Right hindlimb (tissue), 1 donor: ENCODE results near the gene PTPRD.
A peak's percentile ranks its signal among the peaks of the same experiment; 100 is the strongest.
"Not testable (repeated sequence)": the region's sequence is repeated elsewhere in the genome, so short reads cannot be mapped to it uniquely, and the experiment has no call there.

Experiments used
- DNase-seq: peaks from one replicate; pipeline ENCODE4 v3.0.0-alpha.2; 2018

PTPRD gene

DNA sequence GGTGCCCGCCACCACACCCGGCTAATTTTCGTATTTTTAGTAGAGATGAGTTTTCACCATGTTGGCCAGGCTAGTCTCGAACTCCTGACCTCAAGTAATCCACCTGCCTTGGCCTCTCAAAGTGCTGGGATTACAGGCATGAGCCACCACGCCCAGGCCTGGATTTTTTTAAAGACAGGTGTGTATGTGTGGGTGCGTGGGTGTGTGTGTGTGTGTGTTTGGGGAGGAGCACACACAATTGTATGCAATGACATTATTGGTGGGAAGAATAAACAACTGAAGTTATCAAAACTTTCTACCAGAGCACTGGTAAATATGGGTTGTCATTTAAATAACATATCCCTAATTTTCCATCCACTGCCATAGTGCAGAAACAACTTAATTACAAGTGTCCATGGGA is 1915.2 kb downstream of the PTPRD start:
- DNase-seq, result not testable (repeated sequence)

DNA sequence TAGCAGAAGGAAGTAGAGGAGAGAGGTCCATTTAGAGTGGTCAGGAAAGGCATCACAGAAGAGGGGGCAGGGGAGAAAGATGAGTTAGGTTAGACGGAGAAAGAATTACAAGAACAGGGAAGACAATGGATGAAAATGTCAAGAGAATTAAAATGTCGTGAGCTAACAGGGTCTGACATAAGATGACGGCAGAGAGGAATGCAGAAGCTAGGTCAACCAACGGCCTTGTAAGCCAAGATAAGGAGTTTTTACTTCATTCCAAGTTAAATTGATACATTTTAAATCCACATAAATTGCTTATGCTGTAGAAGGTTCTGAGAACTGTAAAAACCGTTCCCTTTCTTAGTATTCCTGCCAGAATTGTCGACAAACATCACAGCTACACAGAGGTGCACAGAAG is 1916.3 kb downstream of the PTPRD start:
- DNase-seq, result no peak

DNA sequence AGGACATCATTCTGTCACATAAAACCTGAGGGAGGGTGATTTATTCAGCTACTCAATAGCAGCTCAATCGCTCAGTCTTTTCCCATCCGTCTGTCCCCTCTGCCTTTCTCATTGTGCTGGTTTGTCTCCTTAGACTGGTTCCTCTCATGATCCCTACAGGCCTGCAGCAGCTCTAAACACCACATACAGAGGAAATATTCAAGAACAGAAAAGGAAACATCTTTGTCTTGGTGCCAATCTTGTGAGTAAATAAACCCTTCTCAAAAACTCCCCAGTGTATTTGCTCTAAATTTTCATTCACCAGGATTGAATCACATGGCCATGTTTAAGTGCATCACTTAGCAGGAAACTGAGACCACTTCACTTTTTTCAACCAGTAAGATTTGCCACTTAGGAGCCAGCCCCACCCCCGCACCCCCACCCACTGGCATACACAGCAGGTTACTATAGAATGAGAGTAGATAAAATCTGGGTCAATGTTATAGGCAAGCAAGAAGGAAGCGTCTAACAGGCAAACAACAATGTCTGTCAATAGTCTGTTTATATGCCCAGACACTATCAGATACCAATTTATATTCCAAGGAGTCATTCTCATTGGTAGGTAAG is 1917.7 kb downstream of the PTPRD start:
- no peak for DNase-seq

DNA sequence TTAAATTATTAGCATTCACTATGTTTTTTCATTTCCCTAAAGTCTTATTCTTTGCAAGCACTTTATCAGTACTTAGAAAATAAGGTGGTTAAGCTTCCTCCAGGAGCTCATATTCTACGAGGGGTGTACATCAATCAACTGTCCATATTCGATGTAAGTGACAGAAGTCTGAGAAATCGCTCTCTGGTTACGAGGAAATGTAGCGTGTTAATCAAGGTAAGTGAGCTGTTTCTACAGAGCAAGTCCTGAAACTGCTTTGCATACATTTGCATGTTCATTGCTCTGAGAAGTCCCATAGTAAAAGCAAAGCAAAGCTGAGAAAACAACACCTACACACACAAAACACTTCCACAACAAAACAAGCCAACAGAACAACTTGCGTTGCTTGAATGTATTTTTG is 1919.3 kb downstream of the PTPRD start:
- no peak for DNase-seq

DNA sequence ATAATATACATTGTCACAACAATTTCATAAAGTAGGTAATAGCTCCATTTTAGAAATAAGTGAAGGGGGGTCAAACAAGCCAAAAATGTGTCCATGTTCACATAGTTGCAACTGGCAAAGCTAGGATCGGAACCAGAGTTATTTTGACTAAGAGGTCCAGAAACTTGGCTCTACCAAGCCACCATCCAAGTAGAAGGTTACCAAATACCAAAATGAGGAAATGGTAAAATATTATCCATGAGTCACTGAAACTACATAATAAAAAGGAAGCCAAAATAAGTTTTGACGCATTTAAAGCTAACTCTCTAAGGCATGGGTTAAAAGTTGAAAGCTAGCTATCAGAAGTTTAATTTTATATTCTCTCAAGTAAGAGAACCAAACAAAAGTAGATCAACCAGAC is 1926.3 kb downstream of the PTPRD start:
- no peak for DNase-seq

DNA sequence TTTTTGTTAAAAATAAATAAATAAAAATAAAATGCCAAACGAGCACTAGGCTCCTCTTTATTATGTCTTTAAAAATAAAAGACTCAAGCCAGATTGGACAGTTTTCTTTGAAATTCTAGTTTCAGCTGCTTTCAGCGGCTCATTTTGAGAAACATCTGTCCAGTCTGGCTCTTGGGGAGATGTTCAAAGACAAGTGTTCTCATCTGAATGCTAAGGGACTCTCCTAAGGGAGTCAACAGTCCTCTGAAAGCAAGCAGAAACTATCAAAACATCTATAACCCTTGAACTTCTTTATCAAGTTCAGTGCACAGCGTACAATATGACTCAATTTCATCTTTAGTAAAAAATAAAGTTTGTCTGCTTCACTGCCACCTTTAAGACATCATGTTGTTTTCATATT is 1927.0 kb downstream of the PTPRD start:
- no peak for DNase-seq

DNA sequence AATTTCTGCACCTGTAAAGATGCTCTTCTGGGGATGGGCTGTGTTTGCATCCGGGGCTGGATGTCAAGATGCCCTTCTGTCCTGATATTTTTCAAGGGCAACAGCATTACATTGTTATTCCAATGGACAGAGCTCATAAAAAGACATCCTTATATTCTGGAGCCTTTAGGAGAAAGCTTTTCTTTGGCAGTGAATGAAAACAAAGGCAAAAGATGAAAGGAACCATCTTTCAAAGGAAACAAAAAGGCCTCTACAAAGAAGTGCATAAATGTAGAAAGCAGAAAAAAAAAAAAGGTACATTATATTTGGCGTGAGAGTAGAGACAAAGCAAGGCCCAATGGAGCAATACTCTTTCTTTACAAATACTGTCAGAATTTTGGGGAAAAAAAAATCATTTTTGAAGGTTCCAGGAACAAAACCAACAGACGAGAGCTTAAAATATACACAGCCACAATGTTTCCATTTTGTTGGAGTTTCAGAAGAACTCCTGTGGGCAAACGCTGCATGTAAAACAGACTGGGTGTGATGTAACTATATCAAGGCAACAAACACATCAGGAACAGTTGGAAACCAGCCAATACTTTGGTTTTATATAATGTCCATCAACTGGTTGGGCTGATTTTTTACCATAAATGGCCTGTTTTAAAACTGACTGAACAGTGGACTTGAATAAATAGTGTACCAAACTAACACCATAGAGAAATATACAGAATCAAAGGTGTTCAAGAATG is 1927.7 kb downstream of the PTPRD start:
- no peak for DNase-seq

DNA sequence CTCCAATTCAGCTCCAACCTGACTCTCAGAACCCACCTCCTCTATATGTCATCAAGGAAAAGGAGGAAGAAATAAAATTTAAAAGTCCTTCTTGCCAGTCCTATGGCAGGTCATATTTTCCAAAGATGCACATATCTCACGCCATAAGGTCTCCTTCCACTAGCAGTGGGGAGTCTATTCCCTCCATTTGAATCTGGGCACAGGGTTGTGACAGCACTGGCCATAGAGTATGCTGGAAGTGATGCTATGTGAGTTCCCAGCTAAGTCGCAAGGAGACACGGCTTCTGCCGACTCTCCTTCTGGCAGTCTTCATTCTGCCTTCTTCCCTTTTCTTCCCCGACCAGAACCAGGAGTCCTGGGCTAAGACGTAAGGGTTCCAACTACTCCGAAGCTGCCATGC is 1929.3 kb downstream of the PTPRD start:
- no peak for DNase-seq

DNA sequence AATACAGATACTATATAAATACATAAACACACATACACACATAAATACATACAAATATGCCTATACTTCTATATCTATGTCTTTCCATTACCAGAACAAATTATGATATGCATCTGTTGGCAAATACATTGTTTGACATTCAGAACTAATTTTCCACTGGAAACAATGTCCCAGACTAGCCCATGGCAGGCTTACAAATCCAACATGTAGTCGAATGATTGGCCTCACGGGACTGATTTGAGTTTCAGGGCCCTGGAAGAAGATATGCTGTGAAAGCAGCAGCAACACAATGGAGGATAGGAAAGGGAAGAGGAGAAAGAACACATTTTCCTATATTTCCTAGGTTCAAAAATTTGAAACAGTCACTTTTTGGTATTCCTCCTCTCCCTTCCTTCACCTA is 1932.1 kb downstream of the PTPRD start:
- no peak for DNase-seq

DNA sequence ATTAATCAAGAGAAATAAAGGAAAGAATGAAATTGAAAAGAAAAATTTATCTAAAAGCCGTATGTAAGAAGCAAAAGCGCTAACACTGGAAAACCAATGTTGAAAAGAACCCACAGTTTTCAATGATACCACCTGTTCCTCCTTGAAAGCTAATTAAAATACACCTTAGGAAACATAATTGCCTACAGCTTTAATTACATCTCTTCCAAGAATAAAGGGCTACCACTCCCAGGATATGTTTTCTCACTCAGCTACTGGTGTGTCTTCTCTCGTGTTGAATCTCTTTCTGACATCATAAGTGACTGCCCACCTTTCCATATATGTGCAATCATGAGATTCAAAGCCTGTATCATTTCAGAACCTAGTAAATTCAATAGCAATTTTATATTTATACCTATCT is 1932.6 kb downstream of the PTPRD start:
- DNase-seq, result no peak

DNA sequence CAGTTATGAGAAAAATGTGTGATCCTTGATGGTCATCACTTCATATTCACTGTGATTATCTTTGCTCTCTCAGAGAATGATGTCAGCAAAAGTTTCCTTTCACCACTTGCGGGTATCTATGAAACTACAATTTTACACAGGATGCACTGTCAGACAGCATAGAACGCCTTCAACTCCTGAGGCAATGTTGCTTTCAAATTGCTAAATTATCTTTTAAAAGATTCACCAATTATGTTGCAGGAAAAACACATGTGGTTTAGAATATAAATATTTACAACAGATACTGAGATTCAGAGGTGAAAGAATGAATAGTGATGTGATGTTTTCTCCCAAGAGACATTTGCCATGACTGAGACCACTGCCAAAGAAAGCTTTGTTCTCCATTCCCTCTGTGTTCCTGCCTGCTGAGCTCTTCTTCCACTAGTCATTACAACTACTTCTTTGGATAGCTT is 1933.4 kb downstream of the PTPRD start:
- no peak for DNase-seq

DNA sequence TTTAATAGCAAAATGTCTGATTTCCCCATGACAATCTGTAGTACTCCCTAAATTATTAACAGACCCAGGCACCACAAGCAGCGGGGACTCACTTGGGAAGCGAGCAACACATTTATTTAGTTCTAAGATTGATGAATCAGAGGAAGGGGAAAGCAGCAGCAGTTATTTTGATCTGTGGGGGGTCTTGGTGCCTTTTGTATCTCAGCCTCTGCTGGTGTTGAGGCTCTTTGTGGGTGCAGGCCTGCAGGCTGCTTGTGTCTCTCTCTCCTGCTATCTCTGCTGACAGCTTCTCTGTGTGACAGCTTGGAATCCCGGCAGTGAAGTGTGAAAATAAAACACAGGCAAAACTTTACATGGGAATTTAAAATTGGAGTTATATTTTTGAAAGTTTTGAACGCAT is 1935.1 kb downstream of the PTPRD start:
- DNase-seq, result no peak

DNA sequence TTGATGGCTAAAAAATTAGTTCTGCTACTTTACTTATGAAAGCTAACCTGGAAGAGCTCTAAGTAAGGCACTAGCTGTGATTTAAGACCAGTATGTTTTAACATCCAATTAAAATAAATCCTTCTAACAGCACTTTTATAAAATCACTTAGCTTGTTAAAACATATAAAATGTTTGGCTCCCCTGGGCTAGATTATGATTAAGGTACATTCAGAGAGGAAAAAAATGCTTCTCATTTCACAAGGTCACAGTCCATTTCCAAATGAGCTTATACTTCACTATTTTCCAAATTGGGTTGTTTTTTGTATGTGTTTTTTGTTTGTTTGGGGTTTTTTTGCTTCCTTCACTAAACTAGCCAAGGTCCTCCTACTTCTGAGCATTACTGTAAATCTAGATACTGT is 1938.3 kb downstream of the PTPRD start:
- no peak for DNase-seq

DNA sequence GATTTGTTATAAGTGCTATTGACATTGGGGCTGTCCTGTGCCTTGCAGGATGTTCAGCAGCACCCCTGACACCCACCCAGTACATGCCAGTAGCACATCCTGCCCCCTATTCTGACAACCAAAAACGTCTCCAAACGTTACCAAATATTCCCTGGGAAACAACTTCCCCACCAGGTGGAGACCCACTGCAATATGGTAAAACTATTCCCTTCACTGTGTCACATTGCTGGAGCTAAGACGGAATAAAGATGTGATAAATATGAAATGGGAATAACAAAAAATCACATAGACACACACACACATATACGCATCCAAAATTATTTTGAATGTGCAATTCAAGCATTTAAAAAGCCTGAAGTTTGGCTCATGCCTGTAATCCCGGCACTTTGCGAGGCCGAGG is 1939.0 kb downstream of the PTPRD start:
- no peak for DNase-seq

DNA sequence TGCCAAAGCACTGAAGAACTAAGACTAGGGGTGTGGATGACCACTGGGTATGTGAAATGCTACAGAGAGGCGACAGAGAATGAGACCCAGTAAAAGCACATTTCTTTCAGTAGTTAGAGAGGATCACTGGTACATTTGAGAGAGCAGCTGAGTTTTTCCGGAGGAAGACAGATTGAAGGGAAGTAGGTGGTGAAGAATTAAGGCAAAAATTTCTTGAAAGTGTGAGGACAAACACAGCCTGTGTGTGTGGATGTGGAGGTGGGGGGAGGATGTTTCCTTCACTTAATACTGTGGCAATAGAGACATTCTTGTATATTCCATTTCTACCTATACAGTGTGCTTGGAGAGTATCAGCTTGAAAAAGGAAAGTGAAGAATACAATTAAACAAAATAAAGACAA is 1942.1 kb downstream of the PTPRD start:
- DNase-seq, result no peak

DNA sequence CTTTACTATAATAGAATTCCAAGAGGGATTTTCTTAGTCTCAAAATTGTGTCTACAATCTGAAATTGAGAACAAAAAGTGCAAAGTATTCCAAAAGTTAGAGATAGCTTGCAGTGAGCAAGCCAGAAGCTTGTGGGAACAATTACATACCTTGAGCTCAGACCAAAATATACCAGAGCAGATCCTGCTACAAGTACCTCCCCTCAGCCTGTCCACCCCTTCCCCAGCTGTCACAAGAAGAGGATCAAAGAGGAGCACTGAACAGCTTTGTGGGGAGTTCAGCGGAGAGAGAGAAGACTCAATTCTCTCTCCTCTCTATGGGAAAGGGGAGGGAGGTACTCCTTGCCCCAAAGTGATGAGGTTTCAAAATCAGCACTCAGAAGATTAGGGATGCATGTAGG is 1944.1 kb downstream of the PTPRD start:
- no peak for DNase-seq

DNA sequence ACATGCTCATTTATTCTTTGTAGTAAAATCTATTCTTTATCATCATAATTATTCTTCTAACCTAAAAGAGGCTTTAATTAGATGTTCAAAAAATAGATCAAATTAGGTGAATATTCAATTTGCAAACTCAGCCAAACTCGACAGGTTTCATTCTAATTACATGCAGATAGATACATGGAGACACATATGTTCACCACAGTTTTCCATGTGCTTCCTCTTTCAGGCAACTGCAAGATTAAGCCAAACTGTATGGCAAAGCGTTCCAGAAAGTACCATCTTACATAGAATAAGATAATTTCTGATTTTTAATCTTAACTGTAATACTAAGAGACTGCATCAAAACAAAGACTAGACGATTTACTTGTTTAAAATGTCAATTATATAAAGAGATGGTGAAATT is 1944.6 kb downstream of the PTPRD start:
- no peak for DNase-seq

DNA sequence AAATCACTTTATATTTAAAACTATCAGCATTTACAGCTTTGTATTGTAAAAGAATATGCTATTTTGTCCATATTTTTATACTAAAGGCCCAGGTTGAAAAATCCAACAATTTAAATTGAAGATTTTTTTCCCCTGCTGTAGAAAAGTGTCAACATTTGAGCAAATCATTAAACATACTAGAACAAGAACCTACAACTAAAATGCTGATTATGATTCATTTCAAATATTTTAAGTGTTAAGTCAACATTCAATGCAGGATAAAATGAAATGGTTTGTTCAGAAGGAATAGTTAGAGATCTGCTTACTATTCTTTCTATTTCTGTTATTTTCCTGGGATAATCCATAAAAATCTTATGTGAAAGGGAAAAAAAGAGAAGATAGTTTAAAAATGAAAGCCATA is 1946.7 kb downstream of the PTPRD start:
- no peak for DNase-seq

DNA sequence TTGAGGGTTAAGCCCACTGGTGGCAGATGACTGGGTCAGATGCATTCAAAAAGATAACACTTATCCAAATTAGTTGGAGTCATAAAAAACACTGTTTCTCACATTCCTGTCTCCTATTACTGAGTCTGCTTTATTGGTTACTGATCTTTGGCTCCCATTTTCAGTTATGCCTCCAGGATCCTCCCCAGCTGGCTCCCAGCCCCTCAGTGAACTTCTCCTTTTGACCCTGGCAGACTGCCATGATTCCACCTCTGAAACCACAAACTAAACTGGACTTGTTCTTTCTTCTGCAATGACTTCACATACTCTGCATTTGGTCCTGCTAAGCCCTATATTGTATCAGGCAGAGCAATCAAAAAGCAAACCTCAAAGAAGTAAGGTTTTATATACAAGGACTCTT is 1952.4 kb downstream of the PTPRD start:
- peak; percentile 71 for DNase-seq

DNA sequence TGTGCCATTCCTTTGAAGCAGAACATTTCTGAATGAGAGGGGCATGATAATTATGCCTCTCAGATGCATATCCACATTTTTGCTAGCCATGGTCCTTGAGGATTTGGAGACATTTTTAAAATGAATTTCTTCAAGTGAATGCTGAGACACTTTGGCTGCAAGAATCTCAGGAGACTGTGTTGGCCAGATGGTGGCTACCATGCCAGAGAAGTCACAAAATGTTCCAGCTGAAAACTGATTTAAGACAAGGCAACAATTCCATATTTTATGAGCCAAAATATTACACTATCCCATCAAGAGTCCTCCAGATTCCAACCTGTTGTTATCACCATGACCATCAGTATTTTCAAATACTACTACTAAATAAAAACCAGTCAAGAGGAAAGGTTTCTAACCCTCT is 1953.7 kb downstream of the PTPRD start:
- DNase-seq, result no peak

DNA sequence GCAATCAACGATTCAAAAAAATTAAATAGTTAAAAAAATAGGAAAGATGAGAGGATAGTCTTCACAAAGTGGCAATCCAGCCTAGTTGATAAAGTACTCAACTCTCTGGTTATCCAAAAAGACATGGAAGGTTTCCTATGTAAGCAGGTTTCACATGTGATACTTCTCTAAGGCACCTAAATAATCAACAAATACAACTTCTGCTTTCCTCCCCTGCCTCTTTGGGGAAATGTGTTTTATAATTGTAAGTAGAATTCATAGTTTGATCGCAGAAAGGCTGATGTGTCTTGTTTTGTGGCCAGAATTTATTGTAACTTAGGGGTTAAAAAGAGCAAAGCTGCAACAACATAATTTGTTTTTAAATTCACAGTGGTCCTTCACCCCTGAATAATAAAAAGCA is 1957.7 kb downstream of the PTPRD start:
- DNase-seq, result no peak

DNA sequence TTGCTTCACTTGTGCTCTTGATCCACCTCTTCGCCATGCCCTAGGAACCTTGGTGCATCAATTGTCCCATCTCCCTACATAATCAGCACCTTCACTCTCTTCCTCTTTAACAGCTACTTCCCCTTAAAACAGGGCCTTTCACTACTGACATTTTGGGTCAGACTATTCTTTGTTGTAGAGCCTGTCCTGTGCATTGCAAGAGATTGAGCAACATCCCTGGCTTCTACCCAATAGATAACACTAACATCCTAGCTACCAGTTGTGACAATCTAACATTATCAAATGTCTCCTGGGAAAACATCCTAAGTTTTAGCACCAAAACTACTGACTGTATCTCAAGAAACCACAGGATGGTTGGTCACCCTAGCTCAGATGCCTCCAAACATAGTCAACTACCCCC is 1958.9 kb downstream of the PTPRD start:
- no peak for DNase-seq

DNA sequence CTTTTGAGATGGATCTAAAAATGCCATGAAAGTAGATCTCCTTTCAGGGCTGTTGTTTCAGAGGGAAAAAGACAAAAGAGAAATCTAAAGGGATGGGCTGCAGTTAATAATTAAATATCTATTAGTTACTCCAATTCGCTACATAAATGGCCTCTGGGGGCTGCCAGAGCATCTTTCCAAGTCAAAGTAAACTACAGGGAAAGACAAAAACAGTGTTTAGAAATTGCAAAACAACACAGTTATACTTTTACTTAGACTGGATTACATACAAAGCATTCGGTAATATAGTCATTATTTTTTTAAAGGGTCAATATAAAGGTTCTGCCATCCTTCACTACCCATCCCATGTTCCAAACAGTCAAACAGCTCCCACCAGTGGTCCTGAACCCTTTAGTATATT is 1959.7 kb downstream of the PTPRD start:
- DNase-seq, result no peak

DNA sequence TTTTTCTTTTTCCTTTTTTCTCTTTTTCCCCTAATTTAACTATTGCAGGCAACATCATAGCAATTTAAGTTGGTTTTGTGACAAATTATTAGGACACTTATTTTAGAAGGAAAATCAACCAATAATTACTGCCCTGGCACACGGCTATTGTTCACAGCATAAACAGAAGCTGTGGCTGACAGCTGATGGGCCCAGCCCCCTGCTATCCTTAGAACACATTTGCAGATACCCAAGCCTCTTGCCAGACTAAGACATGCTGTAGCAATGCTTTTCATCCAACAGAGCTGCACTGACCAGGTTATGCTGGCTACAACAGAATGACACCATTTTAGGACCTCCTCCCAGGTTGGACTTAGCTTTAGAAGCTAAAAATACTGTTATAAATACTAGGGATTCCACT is 1960.5 kb downstream of the PTPRD start:
- DNase-seq, result peak; percentile 45

DNA sequence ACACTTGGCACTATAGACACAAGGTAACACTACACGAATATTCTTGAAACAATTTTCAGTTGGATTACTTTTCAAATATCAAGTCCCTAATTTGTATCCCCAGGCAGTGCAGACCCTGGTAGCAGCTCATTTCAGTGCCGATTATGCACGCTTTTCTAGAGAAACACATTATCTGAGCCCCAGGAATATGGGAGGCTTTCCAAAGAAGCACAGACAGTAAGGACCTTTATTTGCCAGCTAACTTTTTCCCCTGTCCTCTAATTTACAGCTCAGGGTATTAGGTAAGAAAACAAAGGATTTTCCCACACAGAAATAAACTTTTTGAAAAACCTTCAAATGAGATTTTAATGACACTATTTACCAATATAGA is 1961.0 kb downstream of the PTPRD start:
- no peak for DNase-seq
